GM10266 (cell line): ENCODE measurements around the gene GAMT.

Experiments
- DNase-seq: peaks from one replicate; pipeline ENCODE4 v3.0.0; 2012; ENCODE audit errors: extremely low spot score
- CTCF ChIP-seq: IDR thresholded peaks from 2 replicates; pipeline ENCODE4 v1.5.1; 2012; ENCODE audit warnings: mild to moderate bottlenecking, low read depth; ENCODE audit not compliant: control insufficient read depth, insufficient read depth; ENCODE audit errors: missing control alignments

The GAMT gene

DNA sequence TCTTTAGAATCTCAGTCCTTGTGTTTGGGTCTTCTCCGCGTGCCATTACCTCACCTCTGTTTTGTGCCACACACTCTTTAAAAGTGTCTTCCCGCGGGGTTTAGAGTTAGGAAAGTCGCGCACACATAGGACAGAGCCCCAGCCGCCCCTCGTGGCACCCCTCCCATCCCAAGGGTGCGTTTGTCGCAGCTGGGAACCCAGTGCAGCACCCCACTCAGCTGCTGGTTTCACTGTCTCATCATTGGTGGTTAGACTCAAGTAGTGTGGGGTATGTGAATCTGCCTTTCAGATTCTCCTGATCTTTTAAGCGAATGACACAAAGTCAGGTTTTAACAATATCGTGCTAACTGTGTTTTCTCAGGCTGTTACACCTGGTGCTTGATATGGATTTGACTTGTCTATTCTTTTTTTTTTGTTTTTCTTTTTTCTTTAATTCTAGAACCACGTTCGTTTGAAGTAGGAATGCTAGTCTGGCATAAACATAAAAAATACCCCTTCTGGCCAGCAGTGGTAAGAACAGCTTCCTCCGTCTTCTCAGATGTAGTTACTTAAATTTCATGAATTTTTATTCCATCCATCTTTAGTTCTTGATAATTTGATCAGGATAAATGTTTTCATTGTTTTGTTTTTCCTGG is 37.2 kb downstream of the GAMT start:
- TF ChIP-seq CTCF: peak; percentile 7
- peak; percentile 71 for DNase-seq

DNA sequence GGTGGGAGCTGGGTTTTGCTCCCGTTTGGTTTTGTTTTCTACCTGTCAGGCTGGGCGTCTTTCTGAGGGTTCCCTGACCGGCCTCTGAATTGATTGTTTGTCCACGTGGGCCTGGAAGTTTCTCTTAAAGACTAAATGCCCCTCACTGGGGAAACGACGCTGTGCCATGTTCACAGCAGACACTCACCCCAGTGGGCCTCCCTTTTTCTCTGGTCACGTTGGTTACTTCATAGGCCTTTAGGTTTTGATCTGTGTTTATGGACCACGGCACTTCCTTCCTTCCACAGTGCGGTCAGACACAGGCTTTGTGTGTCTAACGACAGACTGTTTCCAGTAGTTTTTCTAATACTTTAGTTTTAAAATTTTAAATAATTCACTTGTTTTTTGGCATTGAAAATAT is 37.7 kb downstream of the GAMT start:
- DNase-seq: peak; percentile 40
- no peak for TF ChIP-seq CTCF

DNA sequence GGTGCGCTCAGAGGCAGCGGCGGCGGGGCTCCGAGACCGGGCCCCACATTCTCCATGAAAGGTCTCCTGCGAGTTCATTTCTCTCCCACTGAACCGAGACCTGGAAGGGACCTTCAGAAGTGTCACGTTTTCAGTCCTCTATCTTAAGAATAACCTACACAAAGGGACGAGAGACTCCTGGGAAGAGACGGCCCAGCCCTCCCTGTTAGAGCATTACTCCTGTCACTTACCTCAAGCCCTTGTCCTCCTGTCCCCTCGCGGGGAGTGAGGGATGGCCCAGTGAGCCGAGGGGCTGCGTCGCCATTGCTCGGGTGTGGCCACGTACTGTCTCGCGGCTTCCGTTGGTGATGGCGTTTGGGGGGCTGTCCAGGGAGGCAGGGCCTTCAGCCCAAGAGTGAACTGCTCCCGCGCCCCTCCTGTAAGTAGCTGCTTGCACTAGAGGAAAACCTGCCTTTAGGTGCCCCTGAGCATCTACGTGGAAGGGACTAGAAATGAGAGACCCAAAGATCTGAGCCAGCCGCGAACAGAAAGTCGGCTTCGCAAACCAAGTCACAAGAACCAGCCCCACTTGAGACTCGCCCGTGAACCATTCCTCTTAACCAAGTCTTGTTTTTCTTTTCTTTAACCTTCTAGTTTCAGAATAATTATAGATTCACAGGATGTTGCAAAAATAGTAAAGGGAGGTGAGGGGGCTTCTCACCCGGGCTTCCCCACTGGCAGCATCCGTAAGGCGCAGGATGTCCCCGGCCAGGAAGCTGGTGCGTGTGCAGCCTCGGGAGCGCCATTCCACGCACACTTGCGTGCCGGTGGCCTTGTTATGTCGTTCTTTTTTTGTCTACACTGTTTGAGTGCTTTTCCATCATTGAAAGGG is 38.7 kb downstream of the GAMT start:
- TF ChIP-seq CTCF: no peak
- DNase-seq: peak; percentile 55

- no peak for TF ChIP-seq CTCF
- peak; percentile 64 for DNase-seq
These were observed 39.5 kb downstream of the GAMT start for GRCh38 chr19:1361601-1362386.

DNA sequence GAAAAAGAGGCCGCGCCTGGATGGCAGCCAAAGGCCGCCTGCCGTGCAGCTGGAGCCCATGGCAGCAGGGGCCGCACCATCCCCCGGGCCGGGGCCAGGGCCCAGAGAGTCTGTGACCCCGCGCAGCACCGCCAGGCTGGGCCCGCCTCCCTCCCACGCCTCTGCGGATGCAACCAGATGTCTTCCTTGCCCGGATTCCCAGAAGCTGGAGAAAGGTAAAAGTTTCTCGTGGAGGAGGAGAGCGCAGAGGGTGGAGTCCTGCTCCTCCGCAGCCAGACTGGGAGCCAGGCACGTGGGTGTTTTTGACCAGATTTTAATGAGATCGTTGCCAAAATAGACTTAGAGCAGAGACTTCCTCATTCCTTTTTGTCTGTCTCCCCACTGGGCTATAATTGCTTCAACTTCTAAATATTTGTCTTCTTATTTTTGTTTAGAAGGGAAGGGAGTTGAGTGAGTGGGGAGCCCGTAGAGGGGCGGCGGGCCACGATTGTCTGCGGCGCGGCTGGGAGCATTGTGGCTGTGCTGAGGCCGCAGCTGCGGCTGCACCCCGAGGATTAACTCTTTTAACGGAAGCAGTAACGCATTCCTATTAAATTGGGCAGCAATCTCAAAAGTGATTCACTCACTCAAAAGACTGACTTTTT is 40.4 kb downstream of the GAMT start:
- TF ChIP-seq CTCF: no peak
- DNase-seq: no peak

GRCh38 chr19:1360126-1360817 is 41.1 kb downstream of the GAMT start:
- DNase-seq: no peak
- no peak for TF ChIP-seq CTCF
